ENCODE measurements around the gene CTIF.

The CTIF gene

DNA sequence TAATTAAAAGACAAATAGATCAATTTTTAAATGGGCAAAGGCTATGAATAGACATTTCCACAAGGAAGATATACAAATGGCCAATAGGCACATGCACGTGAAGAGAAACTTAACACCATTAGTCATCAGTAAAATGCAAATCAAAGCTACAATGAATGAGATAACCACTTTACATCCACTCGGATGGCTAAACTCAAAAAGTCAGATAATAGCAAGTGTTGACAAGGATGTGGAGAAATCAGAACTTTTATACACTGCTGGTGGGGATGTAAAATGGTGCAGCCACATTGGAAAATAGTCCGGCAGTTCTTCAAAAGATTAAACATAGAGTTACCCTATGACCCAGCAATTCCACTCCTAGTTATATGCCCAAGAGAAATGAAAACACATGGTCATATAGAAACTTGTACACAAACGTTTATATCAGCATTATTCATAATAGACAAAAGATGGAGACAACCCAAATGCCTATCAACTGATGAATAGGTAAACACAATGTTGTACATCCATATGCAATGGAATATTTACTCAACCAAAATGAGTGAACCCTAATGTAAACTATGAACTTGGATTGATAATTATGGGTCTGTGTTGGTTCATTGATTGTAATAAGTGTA lies 360.8 kb downstream of the CTIF start:
- DNase-seq (ENCODE audit: low read depth in 2 of 2), result no peak

DNA sequence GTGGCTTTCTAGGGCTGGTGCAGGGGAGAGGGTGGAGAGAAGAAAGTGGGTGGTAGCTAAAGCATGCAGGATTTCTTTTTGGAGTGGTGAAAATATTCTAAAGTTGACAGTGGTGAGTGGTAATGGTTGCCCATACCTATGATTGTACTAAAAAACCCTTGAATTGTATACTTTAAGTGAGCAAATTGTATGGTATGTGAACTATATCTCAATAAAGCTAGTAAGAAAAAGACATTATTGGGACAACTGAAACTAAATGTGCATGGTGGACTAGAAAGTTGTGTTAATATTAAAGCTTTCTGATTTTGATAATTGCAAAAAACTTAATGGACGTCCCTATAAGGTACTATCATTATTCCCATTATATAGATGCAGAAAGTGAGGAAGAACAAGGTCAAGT lies 361.6 kb downstream of the CTIF start:
- DNase-seq (ENCODE audit: low read depth in 2 of 2), result no peak

DNA sequence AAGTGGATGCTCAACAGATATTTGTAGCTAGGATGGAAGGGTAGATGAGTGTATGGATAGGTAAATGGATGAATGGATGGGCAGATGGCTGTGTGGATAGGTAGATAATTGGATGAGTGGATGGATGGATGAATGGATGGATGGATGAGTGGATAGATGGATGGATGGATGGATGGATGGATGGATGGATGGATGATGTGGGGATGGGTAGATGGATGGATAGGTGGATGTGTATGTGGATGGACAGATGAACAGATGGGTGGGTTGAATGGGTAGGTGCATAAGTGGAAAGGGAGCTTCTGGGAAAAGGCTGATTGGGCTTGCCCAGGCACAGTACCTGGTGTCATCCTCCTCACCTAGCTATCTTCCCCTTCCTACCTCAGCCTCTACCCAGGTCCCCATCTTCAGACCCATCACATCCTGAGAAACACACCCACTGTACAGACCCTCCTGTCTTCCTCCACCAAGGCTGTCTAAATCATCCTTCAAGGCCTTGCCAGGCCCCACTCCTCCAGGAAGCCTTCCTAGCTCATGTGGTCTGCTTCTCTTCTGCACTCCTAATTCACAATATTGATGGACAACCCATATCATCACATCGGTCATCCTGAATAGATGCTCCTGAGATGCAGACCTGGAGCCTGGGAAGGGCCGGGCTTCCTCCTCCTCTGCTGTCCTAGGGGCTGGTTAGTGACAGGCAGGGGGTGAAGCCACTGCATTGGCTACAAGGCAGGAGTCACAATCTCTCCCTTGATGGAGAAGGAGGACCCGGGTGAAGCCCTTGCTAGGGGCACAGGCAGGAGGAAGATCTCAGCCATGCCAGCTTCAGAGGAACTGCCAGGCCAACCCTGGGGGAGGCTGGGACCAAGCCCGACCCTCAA lies 362.6 kb downstream of the CTIF start:
- no peak for DNase-seq (ENCODE audit: low read depth in 2 of 2)

DNA sequence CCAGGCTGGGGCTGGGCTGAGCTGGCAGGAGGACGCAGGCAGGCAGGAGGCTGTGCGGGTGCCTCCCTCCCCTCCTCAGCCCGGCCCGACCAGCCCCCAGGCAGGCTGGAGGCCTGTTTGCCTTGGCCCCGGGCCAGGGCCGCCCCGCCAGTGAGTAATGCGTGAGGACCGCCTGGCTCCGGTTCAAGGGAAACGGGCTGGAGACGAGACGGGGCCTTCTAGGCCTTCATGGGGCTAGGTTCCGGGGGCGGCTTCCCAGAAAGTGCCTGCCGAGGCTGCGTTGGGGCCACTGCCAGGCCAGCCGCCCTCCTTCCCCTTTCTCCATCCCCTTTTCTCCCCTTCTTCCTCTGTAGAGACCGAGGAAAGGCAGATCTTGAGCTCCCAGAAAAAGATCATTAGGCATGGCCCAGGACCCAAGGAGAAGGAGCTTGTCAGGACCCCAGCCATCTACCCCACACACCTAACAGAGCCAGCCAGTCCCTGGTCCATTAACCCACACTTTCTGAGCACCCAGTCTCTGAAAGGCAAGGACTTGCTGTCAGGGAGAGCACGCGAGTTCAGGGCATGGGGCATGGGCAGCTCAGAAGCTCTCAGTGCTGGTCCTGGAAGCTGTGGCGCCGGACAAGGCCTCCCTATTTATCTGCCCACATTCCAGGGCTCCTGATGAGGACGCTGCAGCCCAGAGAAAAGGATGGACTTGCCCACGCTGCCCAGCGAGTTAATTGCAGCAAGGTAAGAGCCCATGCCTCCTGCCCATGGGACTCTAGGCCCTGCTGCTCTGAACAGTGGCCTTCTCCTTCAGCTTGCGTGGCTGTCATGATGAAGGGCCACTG lies 363.4 kb downstream of the CTIF start:
- DNase-seq (ENCODE audit: low read depth in 2 of 2), result no peak

DNA sequence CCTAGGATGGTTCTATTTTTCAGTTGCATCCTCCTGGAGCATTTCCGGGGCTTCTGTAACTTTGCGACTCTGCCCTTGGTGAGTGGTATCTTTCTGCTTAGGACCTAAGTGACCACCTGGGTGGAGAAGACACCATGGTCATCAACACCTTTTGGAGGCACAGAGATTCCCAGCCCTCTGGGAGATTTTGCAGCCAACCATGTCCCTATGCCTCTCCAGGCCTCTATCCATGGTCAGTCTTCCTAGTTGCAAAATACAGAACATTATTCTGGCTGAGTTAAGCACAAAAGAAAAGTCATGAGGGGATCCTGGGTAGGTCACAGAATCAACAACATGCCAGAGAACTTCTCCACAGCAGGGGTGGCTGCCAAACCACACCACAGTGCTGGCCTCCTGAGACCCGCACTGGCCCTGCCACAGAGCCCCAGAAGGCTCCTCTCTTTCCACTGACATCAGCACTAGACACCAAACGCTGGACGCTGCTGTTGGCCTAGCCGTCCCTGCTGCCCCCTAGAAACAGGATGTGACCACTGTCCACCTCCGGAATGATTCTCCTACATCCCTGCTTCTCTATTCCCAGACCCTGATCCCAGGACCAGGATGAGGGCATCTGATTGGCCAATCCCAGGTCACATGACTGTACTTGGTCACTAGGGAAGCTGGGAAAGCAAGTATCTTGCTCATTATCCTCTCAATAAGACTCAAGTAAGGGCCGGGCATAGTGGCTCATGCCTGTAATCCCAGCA lies 364.2 kb downstream of the CTIF start:
- DNase-seq (ENCODE audit: low read depth in 2 of 2), result no peak

DNA sequence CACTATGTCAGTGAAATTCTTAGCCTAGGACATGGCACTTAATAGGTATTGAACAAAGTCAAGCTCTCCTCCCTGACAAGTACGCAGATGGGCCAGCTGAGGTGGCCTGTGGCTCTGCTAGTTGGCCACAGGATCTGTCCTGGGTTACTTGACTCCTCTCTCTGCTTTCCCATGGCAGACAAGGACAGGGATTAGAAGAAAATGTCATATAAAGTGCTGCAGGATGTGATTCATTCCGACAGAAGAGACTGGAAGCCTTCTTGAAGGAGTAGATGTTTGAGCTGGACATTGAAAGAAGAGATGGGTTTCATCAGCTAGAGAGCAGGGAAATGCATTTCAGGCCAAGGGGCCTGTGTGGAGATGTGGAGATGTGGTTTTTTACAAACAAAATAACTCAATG lies 365.3 kb downstream of the CTIF start:
- DNase-seq (ENCODE audit: low read depth in 2 of 2), result no peak

DNA sequence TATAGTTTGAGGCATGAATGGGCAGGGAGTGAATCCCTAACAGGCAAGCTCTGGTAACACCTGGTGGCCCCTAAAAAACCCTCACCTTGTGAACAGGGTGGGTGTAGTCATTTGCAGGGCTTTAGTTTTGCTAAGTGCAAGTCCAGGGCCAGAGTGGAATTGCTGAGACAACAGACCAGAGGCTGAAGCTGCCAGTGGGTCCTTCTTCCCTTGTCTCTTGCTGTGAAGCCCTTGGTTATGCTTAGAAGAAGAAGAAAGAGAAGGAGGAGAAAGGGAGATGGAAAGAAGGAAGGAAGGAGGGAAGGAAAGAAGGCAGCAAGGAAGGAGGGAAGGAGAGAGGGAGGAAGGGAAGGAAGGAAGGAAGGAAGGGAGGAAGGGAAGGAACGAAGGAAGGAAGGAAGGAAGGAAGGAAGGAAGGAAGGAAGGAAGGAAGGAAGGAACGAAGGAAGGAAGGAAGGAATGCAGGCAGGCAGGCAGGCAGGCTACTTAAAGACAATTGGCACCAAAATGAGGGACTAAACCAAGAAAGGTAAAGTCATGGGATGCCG lies 366.1 kb downstream of the CTIF start:
- DNase-seq (ENCODE audit: low read depth in 2 of 2), result no peak

DNA sequence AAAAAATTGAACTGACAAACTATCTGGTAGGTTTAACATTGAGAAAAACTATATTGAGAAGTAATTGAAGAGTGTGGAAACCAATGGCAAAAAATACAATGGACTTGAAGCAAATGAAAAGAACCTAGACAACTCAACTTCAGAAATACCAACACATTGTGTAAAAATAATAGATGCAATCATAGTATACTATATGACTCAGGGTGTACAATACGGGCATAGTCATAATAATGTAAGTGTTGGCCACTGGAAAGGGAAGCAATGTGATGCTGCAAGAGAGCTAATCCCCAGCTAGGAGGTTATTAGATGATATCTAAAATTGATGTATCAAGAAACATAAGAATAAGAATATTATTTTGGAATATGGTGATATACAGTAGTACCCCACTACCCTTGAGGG lies 366.7 kb downstream of the CTIF start:
- no peak for DNase-seq (ENCODE audit: low read depth in 2 of 2)

DNA sequence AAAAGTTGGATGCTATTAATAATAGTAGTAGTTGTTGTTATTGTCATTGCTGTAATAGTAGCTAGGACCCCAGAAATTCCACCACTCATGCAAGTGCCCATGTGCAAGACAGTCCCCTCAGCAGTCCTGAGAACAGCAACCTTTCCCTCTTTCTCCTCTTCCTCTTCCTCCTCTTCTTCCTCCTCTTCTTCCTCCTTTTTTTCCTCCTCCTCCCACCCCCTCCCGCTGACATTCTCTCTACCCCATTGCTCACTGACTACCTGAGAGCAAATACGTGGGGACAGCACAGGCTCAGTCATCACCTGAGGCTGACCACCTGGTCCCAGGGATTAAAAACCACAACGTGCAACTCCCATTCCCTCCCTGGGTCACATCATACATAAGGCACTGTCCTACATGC lies 370.1 kb downstream of the CTIF start:
- no peak for DNase-seq (ENCODE audit: low read depth in 2 of 2)

DNA sequence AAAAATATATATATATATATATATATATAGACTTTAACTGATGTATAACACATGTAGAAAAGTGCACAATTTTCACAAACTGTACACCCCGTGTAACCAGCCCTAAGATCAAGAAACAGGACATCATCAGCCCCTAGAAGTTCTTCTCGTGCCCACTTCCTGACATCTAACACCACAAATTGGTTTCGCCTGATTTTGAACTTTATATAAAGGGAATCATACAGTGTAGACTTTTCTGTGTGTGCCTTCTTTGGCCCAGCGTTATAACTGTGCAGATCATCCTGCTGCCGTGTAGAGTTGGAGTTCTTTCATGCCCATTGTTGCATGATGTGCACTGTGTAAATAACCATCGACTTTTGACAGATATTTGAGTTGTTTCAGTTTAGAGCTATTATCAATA lies 370.9 kb downstream of the CTIF start:
- no peak for DNase-seq (ENCODE audit: low read depth in 2 of 2)

DNA sequence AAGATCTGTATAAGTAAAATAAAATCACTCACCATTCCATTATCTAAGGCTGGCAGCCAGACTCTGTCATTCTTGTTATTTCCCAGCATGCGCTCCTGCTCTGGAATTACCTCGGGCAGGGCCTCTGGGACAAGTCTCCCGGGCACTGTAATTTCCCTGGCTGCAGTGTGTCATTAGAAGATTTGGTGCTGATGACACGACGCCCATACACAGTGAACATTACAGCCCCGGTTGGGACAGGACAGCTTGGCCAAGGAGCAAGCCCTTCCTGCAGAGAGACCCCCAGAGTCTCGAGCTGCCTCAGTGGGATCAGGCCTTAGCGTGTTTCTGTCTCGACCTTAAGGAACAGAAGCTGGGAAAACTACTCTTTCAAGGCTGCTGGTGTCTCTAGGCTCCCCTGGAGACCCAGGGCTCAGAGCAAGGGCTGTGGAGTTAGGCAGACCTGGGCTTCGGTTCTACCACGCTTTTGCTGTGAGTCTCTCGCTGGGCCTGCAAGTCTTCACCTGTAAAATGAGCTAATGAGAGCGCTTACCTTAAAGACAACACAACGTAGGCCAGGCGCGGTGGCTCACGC lies 372.2 kb downstream of the CTIF start:
- no peak for DNase-seq (ENCODE audit: low read depth in 2 of 2)

Data from stimulated activated CD8-positive, alpha-beta memory T cell treated with anti-CD3 and anti-CD28 coated beads, Interleukin-7, amount 100 ng/mL, for 4 hours (primary cell).